ENCODE data around the gene TEN1. TPM values are rescaled to one million over a fixed set of nuclear protein-coding genes. Genes with fewer than 3 reads are reported as not detected.

The TEN1 gene
- total RNA-seq, 1 donor from 2014 or later = 5.9 TPM

DNA sequence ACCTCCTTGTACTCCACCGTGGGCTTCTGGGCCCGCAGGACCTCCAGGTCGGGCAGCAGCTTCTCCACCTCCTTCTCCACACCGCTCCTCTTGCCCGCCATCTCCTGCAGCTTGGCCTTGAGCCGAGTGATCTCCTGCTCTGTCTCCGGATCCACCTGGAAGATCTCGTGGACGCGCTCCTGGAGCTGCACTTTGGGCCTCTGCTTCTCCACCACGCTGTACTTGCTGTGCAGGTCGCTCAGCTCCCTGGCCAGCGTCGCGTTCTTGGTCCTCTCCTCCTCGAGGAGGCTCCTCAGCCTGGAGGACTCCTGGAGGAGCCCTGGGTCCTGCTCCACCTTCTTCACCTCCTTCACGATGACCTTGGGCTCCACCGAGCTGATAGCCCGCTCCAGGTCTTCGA is 30.4 kb downstream of the TEN1 start:
- Histone ChIP-seq H4K20me1 (ENCODE audit: low read depth) (no peaks in the 10 kb centered on the region), H3K9me3 (ENCODE audit: low read depth) (no peaks in the 10 kb centered on the region), H3K27ac (no peak overlapping the region), H3K27me3 (no peaks in the 10 kb centered on the region), H3K4me3 (no peak overlapping the region), H3K36me3 (no peaks in the 10 kb centered on the region), H3K4me1 (no peaks in the 10 kb centered on the region), H3K9ac (no peak overlapping the region), H3K4me2 (no peak overlapping the region), H3K79me2 (ENCODE audit: low read depth) (no peaks in the 10 kb centered on the region), H3F3A (ENCODE audit: low read depth) (no peaks in the 10 kb centered on the region), H2AFZ (replicated peaks) (no peak overlapping the region)
- peaks cover 16% of the 10 kb centered on the region for H3K27me3 Mint-ChIP-seq (ENCODE audit: insufficient read depth, low read depth)
- H3K9me3 Mint-ChIP-seq = no peaks in the 10 kb centered on the region
- no peak for DNase-seq (ENCODE audit: low spot score)
- no peak overlapping the region for H3K27ac Mint-ChIP-seq
- no peaks in the 10 kb centered on the region for H3K36me3 Mint-ChIP-seq
- TF ChIP-seq EZH2phosphoT487 (IDR thresholded peaks at IDR 0.05) (no peak), EZH2 (IDR thresholded peaks at IDR 0.05) (no peak)
- TF ChIP-seq, protein P1, sequence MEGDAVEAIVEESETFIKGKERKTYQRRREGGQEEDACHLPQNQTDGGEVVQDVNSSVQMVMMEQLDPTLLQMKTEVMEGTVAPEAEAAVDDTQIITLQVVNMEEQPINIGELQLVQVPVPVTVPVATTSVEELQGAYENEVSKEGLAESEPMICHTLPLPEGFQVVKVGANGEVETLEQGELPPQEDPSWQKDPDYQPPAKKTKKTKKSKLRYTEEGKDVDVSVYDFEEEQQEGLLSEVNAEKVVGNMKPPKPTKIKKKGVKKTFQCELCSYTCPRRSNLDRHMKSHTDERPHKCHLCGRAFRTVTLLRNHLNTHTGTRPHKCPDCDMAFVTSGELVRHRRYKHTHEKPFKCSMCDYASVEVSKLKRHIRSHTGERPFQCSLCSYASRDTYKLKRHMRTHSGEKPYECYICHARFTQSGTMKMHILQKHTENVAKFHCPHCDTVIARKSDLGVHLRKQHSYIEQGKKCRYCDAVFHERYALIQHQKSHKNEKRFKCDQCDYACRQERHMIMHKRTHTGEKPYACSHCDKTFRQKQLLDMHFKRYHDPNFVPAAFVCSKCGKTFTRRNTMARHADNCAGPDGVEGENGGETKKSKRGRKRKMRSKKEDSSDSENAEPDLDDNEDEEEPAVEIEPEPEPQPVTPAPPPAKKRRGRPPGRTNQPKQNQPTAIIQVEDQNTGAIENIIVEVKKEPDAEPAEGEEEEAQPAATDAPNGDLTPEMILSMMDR (IDR thresholded peaks at IDR 0.05) = no peak
- H3K4me1 Mint-ChIP-seq = peaks cover 12% of the 10 kb centered on the region
- peak overlapping the region; percentile 13 for H3K4me3 Mint-ChIP-seq

DNA sequence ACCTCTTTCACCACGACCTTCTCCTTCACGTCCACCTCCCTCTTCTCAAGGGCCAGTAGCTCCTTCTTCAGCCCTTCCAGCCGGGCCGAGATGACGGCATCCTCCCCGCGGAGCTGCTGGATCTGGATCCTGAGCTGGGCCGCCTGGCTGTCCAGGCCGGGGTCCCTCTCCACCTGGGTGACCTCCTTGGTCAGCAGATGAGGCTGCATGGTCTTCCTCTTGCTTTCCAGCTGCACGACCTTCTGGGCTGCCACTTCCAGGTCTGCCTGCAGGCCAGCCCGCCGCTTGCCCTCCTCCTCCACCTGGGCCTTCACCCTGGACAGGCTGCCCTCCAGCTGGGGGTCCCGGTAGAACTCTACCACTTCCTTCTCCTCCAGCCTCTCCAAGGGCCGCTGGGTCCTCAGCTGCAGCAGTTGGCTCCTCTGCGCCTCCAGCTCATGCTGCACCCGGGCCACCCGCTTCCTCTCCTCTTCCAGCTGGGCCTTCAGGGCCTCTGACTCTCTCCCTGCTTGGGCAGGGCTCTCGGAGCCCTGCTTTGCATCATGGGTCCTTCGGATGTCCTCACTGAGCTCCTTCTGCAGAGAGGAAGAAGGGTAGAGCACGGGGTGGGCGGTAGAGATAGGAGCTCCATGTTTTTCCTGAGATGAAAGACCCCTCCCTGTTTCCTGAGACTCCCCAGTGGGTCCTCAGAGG is 31.1 kb downstream of the TEN1 start:
- Mint-ChIP-seq H3K27ac (no peak overlapping the region), H3K4me3 (no peak overlapping the region)

DNA sequence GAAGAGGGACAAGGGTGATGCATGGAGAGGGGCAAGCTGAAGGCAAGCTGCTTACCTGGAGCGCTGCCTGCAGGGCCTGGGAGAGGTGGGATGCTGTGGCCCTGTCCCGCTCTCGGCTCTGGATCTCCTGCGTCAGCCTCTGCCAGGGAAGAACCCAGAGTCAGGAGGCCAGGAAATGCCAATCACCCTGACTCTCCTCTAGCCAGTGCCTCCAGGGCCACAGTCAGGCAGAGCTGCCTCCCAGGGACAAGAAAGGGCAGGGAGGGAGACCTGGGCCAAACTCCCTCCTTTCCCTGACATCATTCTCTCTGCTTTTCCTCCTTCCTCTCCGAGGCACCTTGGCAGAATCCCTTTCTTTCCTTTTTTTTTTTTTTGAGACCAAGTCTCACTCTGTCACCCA is 32.9 kb downstream of the TEN1 start:
- Histone ChIP-seq H3K4me3 (no peak overlapping the region), H3K9me3 (ENCODE audit: low read depth) (no peaks in the 10 kb centered on the region), H3K4me1 (no peaks in the 10 kb centered on the region), H2AFZ (replicated peaks) (no peak overlapping the region), H3K79me2 (ENCODE audit: low read depth) (no peaks in the 10 kb centered on the region), H3K9ac (no peak overlapping the region), H3K27me3 (no peaks in the 10 kb centered on the region), H3F3A (ENCODE audit: low read depth) (no peaks in the 10 kb centered on the region), H3K36me3 (no peaks in the 10 kb centered on the region), H4K20me1 (ENCODE audit: low read depth) (no peaks in the 10 kb centered on the region), H3K27ac (no peak overlapping the region), H3K4me2 (no peak overlapping the region)
- H3K27me3 Mint-ChIP-seq (ENCODE audit: insufficient read depth, low read depth) = peaks cover 13% of the 10 kb centered on the region
- TF ChIP-seq EZH2 (IDR thresholded peaks at IDR 0.05) = no peak
- no peak for TF ChIP-seq EZH2phosphoT487 (IDR thresholded peaks at IDR 0.05)
- TF ChIP-seq, protein P1 (IDR thresholded peaks at IDR 0.05) = no peak
- H3K27ac Mint-ChIP-seq = no peak overlapping the region
- no peaks in the 10 kb centered on the region for H3K9me3 Mint-ChIP-seq
- peaks cover 16% of the 10 kb centered on the region for H3K4me1 Mint-ChIP-seq
- DNase-seq (ENCODE audit: low spot score) = no peak
- no peak overlapping the region for H3K4me3 Mint-ChIP-seq
- H3K36me3 Mint-ChIP-seq = no peaks in the 10 kb centered on the region

More for the DNA sequence above, 31.1 kb downstream of the TEN1 start:
- H3K9me3 ChIP-seq (ENCODE audit: low read depth) = no peaks in the 10 kb centered on the region
- Mint-ChIP-seq H3K36me3 (no peaks in the 10 kb centered on the region), H3K4me1 (peaks cover 12% of the 10 kb centered on the region), H3K9me3 (no peaks in the 10 kb centered on the region), H3K27me3 (ENCODE audit: insufficient read depth, low read depth) (peaks cover 16% of the 10 kb centered on the region)
- no peak overlapping the region for H3K27ac ChIP-seq
- TF ChIP-seq EZH2phosphoT487 (IDR thresholded peaks at IDR 0.05) (no peak), EZH2 (IDR thresholded peaks at IDR 0.05) (no peak)
- TF ChIP-seq, protein P1 (IDR thresholded peaks at IDR 0.05) = no peak
- H3K4me2 ChIP-seq = no peak overlapping the region
- H3K27me3 ChIP-seq = no peaks in the 10 kb centered on the region
- no peaks in the 10 kb centered on the region for H3F3A ChIP-seq (ENCODE audit: low read depth)
- no peak overlapping the region for H3K9ac ChIP-seq
- H3K79me2 ChIP-seq (ENCODE audit: low read depth) = no peaks in the 10 kb centered on the region
- H3K4me3 ChIP-seq = no peak overlapping the region
- no peaks in the 10 kb centered on the region for H4K20me1 ChIP-seq (ENCODE audit: low read depth)
- H2AFZ ChIP-seq (replicated peaks) = no peak overlapping the region
- H3K4me1 ChIP-seq = no peaks in the 10 kb centered on the region
- no peaks in the 10 kb centered on the region for H3K36me3 ChIP-seq
- no peak for DNase-seq (ENCODE audit: low spot score)

All from neural progenitor cell (in vitro differentiated cells).